NCI-H1048 (cell line): ENCODE data around the gene BRINP1.

Source experiments
- DNase-seq: peaks from one replicate; lab custom pipeline; 2025; lab: John Stamatoyannopoulos, UW

BRINP1 gene

DNA sequence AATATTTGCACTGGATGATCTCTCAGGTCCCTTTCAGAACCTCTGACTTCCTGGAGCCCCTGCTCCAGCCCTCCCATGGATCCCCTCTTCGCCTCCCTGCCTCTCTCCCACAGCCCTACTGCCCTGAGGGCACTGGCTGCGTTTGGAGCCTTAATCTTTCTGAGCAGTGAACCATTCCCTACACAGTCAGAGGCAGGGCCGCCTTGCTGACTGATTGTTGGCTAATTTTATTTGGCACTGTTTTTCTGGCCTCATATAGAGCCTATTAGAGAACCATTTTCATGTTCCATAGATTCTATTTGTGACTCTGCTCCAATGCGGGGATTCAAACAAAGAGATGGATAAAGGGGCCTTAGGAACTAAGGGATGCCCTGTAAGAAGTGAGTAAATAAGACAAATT is 91.1 kb downstream of the BRINP1 start:
- DNase-seq: no peak

DNA sequence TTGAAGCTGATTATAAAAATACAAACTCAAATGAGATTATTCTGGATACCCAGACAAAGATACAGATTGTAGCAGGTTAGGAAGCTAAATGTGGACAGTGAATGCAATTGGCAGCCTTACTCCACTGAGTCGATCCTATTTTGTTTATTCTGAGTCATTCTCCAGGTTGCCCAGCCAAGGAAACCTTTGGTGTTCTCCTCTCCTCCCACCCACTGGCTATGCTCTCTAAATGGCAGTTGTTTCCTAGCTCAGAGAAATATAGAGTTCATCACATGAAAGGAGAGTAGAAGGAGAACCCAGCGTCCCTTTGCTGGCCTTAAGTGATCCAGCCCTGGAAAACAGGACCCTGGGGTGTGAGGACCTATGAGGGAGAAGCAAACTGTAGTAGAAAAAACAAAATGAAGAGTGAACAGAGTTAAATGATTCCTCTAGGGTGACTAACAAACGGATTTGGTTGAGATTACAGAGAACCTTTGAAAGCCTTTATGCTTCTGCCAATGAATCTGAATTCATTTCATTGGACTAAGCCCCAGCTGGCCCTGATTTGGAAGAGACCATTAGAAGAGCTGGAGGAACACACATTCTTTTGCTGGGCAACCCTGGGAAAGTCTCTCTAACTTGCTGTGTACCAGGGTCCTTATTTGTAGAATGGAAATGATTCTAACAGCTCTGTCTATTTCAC is 95.1 kb downstream of the BRINP1 start:
- DNase-seq: no peak

DNA sequence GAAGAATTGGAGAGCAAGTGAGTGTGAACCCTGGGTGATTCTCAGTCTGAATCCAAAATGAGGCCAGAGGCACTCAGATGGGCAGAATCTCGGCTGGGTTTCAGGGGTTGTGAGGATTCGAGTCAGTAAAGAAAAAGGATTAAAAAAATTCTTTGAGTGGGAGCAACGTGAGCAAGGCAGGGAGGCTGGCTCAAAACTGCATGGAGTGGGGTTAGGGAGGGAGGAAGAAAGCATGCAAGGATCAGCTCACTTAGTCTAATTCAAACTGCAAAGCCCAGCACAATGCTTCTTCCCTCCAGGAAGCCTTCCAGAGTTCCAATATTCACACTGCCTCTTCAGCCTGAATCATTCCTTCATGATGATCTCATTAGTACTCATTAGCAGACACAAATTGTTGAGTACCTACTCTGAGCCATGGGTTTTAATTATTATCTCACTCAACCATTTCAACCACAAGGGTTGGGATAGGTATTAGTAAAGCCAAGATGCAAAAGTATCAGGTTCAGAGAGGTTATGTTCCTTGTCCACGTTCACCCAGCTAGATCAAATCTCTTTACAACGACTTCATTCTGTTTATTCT is 95.8 kb downstream of the BRINP1 start:
- DNase-seq: no peak

DNA sequence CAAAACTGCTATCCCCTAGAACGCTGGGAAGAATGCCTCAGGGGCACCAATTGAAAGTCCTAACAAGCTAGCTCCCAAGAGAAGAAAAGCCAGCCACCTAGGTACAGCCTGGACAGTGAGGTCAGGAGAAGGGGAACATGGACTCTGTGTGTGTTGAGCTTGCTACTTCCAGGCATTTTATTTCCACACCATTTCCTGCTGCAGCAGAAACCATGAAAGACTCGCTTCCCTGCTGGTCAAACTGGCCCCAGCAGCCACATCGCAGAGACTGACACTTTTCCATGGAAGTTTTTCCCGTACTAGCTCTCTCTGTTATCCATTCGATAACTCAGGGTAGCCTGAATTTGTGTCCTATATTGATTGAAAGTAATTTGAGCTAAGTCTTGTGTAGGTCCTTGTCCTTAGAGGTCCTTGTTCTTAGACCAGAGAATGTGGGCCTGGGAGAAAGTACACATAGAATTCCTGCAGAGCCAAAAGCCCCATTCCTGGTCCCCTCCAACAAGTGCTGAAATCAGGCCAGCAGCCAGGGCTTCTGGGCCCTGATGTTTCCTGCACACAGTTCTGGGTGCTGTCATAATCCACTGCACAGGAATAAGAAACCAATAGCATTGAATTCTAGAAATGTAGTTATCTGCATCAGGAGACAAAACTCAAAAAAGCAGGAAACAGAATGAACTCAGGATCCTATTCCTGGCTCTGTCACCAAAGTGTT is 96.6 kb downstream of the BRINP1 start:
- no peak for DNase-seq

DNA sequence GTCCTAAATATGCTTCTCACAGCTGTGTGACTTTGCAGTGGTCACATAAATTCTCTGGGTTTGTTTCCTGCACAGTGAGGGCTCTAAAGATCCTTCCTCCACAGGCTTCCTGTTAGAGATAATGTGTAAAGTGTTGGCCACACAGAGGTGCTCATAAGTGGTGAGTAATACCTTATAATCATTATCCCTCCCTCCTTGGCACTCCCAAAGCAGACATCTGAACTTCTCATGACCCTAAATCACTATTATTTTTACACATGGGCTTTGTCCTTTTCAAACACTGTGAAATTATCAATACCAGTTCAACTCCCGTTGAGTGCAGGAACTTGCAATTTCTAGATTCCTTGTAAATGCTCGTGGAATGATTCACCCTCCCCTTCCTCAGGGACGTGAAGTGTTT is 100.2 kb downstream of the BRINP1 start:
- DNase-seq: no peak

DNA sequence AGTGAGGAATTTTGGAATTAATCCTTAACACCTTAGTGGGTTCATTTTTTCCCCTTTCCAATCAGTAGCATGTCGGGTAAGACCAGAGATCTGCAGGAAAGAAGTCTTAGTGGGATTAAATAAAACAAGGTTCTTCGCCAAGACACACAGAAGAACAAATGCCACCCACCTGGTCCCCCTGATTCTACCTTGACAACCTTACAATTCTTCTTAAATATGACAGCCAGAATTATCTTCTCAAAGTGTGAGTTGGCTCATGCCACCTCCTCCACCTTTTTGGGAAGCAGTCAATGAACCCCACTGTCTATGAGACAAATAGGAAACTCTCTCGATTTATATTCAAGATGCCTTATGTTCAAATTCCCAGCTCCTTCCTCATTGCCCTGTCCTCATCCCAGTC is 105.1 kb downstream of the BRINP1 start:
- no peak for DNase-seq

DNA sequence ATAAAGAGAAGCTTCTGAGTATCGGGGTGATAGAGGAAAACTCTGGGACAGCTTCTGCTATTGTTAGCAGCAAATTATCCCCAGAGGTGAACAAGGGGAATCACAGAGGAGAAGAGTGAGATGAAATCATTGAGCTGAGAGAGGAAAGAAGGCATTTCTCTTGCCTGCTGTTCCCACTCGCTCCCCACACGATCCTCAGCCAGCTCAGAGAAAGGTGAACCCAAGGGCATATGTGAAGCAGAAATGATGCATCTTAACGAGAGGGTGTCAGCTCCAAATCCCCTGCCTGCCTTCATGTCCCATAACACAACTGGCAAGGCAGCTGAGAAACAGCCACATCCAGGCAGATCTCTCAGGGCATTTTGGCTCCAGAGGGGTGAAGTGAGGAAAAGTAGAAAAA is 111.6 kb downstream of the BRINP1 start:
- no peak for DNase-seq

DNA sequence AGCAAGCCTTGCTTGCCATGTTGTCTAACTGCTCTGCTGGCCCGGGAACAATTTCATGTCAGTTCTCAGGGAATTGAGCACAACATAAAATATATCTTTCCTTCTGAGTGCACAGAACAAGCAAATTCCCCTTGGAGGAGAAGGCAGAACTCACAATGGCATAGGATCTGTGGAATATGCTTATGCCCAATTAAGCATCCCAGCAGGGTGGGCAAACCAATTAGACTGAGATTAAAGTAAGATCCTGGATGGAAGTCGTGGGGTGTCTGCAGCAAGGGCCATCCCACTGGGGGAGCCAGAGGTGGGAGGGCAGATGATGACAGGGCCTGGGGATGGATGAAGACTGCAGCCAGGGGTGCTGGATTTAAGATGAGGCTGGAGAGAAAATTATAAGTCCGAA is 114.1 kb downstream of the BRINP1 start:
- DNase-seq: no peak

DNA sequence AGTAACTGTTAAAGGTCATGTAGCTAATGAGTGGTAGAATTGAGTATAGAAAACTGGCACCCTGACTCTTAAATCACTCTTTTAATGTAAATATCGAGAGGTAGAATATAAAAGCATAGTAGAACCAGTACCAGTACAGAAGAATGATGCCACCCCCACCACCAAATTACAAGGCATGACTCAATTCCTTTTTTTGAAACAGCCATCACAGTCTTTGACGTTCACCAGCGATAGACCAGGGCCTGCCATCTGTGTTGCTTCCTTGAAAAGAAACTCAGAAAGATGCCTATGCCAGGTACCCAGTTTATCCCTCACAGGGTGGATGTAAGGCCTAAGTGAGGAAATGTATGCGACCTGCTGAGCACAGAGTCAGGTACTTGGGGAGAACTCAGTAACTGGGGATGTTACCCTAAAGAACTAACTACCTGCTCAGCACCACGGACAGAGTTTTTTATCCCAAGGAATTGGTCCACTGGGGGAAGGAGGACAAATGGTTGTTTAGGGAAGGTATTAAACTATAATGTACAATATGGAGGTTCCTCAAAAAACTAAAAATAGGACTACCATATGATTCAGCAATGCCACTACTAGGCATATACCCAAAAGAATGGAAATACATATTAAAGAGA is 116.5 kb downstream of the BRINP1 start:
- no peak for DNase-seq

DNA sequence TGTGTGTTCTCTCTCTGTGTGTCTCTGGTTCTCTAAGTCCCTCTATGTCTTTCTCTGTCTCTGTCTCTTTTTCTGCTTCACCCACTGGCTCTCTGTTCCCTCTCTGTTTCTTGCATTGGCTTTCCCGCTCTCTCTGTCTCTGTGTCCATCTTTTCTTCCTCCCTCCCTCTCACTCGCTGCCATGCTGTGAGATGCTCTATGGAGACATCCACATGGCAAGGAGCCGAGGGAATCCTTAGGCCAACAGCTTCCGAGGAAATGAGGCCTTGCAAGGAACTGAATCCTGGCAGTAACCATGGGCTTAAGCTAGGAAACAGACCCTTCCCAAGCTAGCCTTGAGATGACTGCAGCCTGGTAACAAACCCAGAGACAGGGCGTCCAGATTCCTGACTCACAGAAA is 117.3 kb downstream of the BRINP1 start:
- DNase-seq: no peak

DNA sequence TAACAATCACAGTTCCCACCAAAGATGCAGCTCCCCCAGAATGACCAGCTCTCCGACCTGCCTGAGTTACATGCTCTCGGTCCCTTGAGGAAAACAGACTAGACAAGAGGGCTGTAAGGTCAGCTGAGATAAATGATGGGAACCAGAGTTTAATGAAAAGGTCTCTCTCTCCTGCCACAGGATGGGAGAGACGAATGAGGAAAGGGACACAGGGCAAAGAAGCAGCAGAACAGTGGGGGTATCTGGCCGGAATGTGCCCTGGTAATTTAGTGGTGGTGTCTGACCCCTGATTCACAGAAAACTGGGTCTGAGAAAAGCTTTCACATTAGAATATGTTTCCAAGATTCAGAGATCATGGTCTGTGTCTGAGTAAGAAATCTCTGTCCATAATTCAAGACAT is 118.5 kb downstream of the BRINP1 start:
- DNase-seq: no peak

DNA sequence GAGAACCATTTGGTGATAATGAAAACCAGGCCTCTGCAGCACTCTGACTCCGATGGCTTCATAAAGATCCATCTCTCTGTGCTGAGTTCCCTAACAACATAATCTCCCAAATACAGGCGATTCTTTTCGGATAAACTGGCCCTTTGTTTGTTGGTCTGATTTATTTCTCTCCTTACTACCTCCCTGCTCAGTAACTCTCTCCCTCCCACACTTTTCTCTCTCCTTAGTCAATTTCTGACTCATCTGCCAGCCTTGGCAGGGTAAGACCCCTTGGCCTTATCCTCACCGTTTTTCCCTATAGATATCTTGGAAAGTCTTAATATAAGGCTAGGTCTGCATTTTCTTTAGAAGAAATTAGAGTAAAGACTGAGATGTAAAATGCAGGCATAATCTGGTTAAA is 128.7 kb downstream of the BRINP1 start:
- no peak for DNase-seq

DNA sequence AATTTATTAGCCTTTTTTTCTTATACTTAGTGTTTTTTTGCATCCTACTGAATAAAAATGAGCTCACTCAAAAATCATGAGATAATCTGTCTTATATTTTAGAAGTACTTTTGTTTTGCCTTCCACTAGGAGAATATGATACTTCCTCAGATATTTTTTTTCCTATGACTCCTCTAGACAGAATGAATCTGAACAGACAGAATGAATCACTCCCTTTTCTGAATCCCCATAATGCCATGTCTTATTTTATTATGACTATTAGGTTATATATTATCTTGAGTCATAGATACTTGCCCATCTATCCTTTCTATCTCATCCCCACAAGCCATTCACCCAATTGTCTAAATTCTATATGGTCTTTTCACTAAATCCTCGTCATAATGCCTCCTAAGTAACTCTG is 134.6 kb downstream of the BRINP1 start:
- no peak for DNase-seq

DNA sequence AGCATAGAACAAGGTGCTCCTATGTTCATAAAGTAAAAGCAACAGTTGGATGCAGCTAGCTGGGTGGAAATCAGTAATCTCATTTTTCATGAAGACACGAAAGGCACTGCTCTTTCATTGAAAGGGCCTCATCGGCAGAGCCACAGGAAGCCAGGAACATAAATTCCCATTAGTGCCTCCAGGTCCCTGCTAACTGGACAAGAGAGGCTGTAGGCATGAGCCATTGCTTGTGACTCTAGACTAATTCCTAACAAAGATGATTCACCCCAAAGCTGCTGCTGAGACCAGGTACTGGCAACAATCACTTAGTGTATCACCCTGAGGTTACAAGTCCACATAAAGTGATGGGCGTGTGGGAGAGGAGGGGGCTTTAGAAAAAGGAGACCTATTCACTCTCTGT is 141.8 kb downstream of the BRINP1 start:
- DNase-seq: no peak

DNA sequence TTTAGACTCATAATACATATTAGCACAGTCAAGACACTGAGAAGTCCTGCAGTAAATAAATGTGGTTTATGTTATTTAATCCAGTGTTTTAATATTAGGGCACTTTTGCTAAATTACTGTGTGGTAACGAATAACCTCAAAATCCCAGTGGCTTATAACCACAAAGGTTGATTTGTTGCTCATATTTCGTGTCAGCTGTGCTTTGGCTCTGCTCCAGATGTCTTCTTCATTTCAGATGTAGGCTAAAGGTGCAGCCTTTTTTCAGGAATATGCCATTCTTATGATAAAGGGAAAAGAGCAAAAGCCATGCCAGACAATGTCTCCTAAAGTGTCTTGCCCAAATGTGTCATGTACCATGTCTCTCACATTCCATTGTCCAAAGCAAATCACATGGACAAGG is 144.8 kb downstream of the BRINP1 start:
- DNase-seq: no peak

DNA sequence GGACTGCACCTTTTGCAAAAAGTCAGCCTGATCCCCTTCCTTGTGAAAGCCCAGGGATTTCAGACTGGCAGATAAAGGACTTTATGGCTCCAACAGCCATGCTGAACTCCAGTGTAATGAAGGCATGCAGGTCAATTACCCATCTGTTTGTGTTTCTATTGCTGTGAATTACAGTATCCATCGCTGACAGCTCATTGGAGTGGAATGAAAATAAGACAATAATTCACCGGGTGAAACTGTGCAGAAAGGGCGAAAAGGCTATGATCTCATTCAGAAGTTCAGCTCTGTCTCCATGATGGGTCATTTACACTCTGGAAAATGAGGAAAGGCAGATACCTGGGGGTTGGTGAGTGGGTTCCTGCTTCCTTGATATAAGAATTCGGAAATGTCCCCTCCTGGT is 148.0 kb downstream of the BRINP1 start:
- no peak for DNase-seq

DNA sequence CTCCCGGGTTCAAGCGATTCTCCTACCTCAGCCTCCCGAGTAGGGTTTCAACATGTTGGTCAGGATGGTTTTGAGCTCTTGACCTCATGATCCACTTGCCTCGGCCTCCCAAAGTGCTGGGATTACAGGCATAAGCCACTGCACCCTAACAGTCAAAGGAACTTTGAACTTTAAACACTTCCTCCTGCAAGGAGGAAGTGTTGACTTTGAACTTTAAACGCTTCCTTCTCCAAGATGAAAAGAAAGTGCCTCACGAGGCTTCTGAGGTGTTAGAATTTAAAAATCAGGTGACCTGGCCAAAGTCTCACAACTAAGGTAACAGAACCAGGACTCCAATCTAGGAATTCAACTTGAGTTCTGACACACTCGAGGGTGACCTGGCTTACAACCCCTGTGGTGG is 150.9 kb downstream of the BRINP1 start:
- DNase-seq: no peak

DNA sequence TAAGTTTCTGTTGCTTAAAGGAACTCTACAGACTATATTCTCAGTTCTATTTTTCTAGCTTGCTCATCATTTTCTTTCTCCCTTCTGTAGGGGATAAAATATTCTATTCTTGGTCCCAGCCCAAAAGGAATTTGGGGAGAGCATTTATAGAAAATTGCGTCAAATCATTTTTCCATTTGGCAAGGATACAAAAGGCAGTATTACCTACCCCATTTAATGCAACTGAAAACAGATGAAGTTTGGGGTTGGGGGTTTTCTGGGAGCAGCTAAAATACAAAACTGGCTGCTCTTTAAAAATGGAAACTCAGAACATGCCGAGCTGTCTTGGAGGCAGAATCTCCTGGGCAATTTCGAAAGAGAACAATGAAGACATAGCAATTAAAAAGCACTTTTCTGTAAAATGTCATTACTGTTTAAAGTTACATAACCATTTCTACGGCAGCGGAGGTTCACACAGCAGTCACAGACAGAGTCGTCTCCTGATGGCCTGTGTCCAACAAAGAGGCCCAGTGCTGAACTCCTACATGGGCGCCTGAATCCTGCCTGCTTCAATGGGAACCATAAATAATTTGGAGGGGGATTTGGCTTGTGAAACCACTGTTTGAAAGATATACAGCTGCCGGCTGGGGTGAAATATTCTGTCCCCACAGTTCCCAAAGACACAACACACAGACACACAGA is 152.4 kb downstream of the BRINP1 start:
- no peak for DNase-seq

DNA sequence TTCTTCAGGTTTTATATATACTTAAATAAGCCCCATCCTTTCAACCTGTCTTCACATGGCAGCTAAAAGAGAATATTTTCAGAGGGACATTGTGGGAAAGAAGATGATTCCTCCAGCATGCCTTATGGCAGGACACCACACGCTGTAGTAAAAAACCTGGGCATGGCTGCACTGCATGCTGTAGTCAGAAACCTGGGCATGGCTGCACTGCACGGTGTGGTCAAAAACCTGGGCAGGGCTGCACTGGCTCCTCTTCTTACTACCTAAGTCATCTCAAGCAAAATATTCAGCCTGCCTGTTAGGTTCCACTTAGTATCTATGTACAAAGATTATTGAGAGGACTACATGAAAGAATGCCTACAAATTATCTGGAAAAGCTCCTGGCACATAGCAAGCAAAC is 153.6 kb downstream of the BRINP1 start:
- no peak for DNase-seq

DNA sequence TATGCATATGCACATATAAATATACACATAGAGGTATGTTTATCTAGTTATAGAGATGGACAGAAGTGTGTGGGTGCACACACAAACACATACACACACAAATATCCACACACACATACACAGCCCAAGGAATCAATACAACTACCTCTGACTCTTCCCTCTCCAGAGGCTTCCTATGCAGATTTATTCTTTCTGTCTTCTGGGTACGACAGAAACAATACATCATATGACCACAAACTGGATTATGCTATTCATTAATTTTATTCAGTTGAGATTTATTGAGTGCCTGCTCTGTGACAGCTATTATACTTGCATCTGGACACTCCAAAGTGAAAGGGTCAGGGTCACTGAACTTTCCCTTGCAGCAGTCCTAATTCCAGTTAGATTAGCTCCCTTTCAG is 155.8 kb downstream of the BRINP1 start:
- DNase-seq: no peak

DNA sequence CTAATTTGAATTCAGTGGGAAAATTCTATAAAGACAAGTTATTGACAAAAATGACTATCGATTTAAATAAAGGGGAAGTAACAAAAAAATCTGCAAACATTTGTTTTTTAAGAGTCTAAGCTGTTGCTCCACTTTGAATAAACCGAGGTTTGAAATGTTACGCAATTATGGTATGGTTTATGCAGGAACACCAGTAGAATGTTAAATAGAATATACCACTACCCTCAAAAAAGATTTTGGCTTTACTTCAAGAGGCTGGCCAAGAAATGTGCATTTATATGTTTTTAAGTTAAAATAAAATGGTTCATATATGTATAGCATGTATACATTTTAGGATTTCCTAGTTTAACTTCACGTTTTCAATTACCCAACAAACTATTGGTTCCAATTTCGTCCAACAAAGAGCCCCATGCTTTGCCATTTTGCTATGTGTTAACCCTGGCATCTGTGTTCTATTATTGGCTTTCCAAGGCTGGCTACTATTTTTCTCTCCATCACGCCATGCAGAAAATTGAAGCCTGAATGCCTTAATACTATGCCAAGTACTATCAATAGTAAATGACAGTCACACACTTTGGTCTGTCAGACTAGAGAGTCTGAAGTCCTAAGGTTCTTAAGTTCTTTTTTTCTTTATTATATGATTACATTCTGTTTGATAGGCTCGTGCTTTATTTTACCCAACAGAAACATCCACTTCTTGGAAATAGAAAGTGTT is 171.2 kb downstream of the BRINP1 start:
- DNase-seq: no peak

DNA sequence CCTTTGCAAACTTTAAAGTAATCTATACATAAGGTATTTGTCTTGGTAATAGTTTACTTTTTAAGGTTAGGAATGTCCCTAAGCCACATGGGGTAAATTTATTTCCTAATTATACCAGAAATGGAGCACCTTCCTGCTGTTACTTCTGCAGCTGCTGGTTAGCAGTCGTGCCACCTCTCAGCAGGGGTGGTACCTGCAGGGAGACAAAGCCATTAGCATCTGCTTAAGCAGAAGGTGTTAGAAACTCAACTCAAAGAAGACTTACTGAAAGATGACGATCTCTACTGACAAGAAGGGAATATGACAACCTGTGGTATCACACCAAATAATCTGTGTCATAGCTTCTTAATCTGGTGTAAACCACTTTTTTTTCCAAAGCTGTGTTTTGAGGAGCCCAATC is 173.7 kb downstream of the BRINP1 start:
- no peak for DNase-seq
